Effector CD8-positive, alpha-beta T cell (primary cell): ENCODE data around the gene HTRA3.

Source experiments
- DNase-seq: peaks from one replicate; lab custom pipeline; 2025; lab: John Stamatoyannopoulos, UW

Gene HTRA3

GRCh38 chr4:8280158-8280875 lies 10.8 kb downstream of the HTRA3 start:
- no peak for DNase-seq

- DNase-seq: no peak
These were observed 11.4 kb downstream of the HTRA3 start for GRCh38 chr4:8280876-8281440.

- no peak for DNase-seq
These were observed 12.1 kb downstream of the HTRA3 start for GRCh38 chr4:8281519-8282133.

GRCh38 chr4:8282134-8282641 lies 12.6 kb downstream of the HTRA3 start:
- no peak for DNase-seq

GRCh38 chr4:8282742-8283141 lies 13.2 kb downstream of the HTRA3 start:
- DNase-seq: no peak

- DNase-seq: no peak
These were observed 13.6 kb downstream of the HTRA3 start for GRCh38 chr4:8283161-8283560.

- no peak for DNase-seq
These were observed 14.1 kb downstream of the HTRA3 start for GRCh38 chr4:8283631-8284121.

- DNase-seq: no peak
These were observed 14.8 kb downstream of the HTRA3 start for GRCh38 chr4:8284391-8284790.

- no peak for DNase-seq
These were observed 15.8 kb downstream of the HTRA3 start for GRCh38 chr4:8285143-8285975.

GRCh38 chr4:8285976-8286718 lies 16.6 kb downstream of the HTRA3 start:
- DNase-seq: no peak

GRCh38 chr4:8286719-8287342 lies 17.3 kb downstream of the HTRA3 start:
- DNase-seq: no peak

GRCh38 chr4:8287343-8288280 lies 18.1 kb downstream of the HTRA3 start:
- no peak for DNase-seq

GRCh38 chr4:8289151-8289750 lies 19.7 kb downstream of the HTRA3 start:
- DNase-seq: no peak

- no peak for DNase-seq
These were observed 20.6 kb downstream of the HTRA3 start for GRCh38 chr4:8289956-8290700.

GRCh38 chr4:8290701-8290970 lies 21.1 kb downstream of the HTRA3 start:
- DNase-seq: no peak

GRCh38 chr4:8291036-8291682 lies 21.6 kb downstream of the HTRA3 start:
- no peak for DNase-seq

GRCh38 chr4:8291701-8292477 lies 22.3 kb downstream of the HTRA3 start:
- no peak for DNase-seq
